Kidney epithelial cell (primary cell): ENCODE results near the gene POU2F3. TPM values are rescaled to one million over a fixed set of nuclear protein-coding genes. Genes with fewer than 3 reads are reported as not detected.

Source experiments
- DNase-seq: peaks from one replicate; pipeline ENCODE4 v3.0.0-alpha.2; 2010; ENCODE audit warnings: low read depth
- H3K27me3 ChIP-seq: 2 replicates; pipeline ENCODE4 v1.6.0; 2011; ENCODE audit warnings: low read length; ENCODE audit not compliant: control insufficient read depth, insufficient read depth
- H3K36me3 ChIP-seq: 2 replicates; pipeline ENCODE4 v1.5.1; 2011; ENCODE audit warnings: low read length; ENCODE audit not compliant: control insufficient read depth, insufficient read depth
- H3K4me3 ChIP-seq: 2 replicates; pipeline ENCODE4 v1.5.1; 2011; ENCODE audit warnings: low read depth, mild to moderate bottlenecking, control low read depth, low read length
- CTCF ChIP-seq: IDR thresholded peaks from 2 replicates; pipeline ENCODE4 v1.5.1; 2011; ENCODE audit warnings: mild to moderate bottlenecking, moderate library complexity, low read length, control low read depth, inconsistent platforms; ENCODE audit not compliant: insufficient read depth, poor library complexity, severe bottlenecking
- total RNA-seq: library from RNA; depleted of rRNA; stranded (reverse); fragments of >200 nt; gene quantifications from 2 replicates; pipeline ENCODE4 v1.2.3, GENCODE V29; 2015

POU2F3 gene
- total RNA-seq, 1 donor from 2014 or later = 1.1 TPM

- H3K4me3 ChIP-seq = no peak overlapping the region
- H3K27me3 ChIP-seq = peaks cover 14% of the 10 kb centered on the region
- no peaks in the 10 kb centered on the region for H3K36me3 ChIP-seq
- TF ChIP-seq CTCF = no peak
- DNase-seq = no peak
These were observed 43.1 kb upstream of the POU2F3 start for GRCh38 chr11:120196826-120197225.

- DNase-seq = no peak
- Histone ChIP-seq H3K36me3 (no peaks in the 10 kb centered on the region), H3K27me3 (peaks cover 14% of the 10 kb centered on the region), H3K4me3 (no peak overlapping the region)
- no peak for TF ChIP-seq CTCF
These were observed 42.6 kb upstream of the POU2F3 start for GRCh38 chr11:120197251-120197891.

GRCh38 chr11:120197977-120198376 lies 42.0 kb upstream of the POU2F3 start:
- no peak for TF ChIP-seq CTCF
- DNase-seq = no peak
- H3K4me3 ChIP-seq = no peak overlapping the region
- no peaks in the 10 kb centered on the region for H3K36me3 ChIP-seq
- peaks cover 11% of the 10 kb centered on the region for H3K27me3 ChIP-seq

GRCh38 chr11:120198403-120198786 lies 41.5 kb upstream of the POU2F3 start:
- H3K4me3 ChIP-seq = no peak overlapping the region
- TF ChIP-seq CTCF = no peak
- H3K27me3 ChIP-seq = peaks cover 7% of the 10 kb centered on the region
- no peaks in the 10 kb centered on the region for H3K36me3 ChIP-seq
- DNase-seq = no peak

- TF ChIP-seq CTCF = no peak
- no peaks in the 10 kb centered on the region for H3K36me3 ChIP-seq
- H3K27me3 ChIP-seq = peaks cover 6% of the 10 kb centered on the region
These were observed 41.0 kb upstream of the POU2F3 start for GRCh38 chr11:120198787-120199469.

More at GRCh38 chr11:120198787-120199469, 41.0 kb upstream of the POU2F3 start:
- H3K4me3 ChIP-seq = no peak overlapping the region
- no peak for DNase-seq
